Hypothalamus (tissue), 51 donors: ENCODE data around the gene PLXNA2.
A peak's percentile ranks its signal among the peaks of the same experiment; 100 is the strongest.

Experiments
- DNase-seq, 51 donors: peaks; one replicate each; lab custom pipeline; 2025; lab: John Stamatoyannopoulos, UW

PLXNA2 gene

GRCh38 chr1:208057056-208057455, 187.1 kb downstream of the PLXNA2 start:
- no peak for DNase-seq

- DNase-seq: no peak
These were observed 188.6 kb downstream of the PLXNA2 start for GRCh38 chr1:208055535-208055934.

GRCh38 chr1:208054911-208055379, 189.2 kb downstream of the PLXNA2 start:
- no peak for DNase-seq

GRCh38 chr1:208054485-208054884, 189.7 kb downstream of the PLXNA2 start:
- no peak for DNase-seq

- no peak for DNase-seq
These were observed 190.5 kb downstream of the PLXNA2 start for GRCh38 chr1:208053661-208054060.

GRCh38 chr1:208052926-208053407, 191.2 kb downstream of the PLXNA2 start:
- no peak for DNase-seq

GRCh38 chr1:208052135-208052534, 192.0 kb downstream of the PLXNA2 start:
- DNase-seq: no peak

- DNase-seq: no peak
These were observed 192.5 kb downstream of the PLXNA2 start for GRCh38 chr1:208051651-208052050.

- peak in 2 of 51 donors; percentile 5 to 8 for DNase-seq
These were observed 195.3 kb downstream of the PLXNA2 start for GRCh38 chr1:208048904-208049303.

- DNase-seq: peak in 1 of 51 donors; percentile 13
These were observed 196.2 kb downstream of the PLXNA2 start for GRCh38 chr1:208047975-208048374.

GRCh38 chr1:208047476-208047934, 196.7 kb downstream of the PLXNA2 start:
- peak in 23 of 51 donors; percentile 13 to 52 (median 31) for DNase-seq

- no peak for DNase-seq
These were observed 198.5 kb downstream of the PLXNA2 start for GRCh38 chr1:208045463-208046260.

GRCh38 chr1:208044589-208045462, 199.4 kb downstream of the PLXNA2 start:
- peak in 1 of 51 donors; percentile 12 for DNase-seq

GRCh38 chr1:208043691-208044181, 200.4 kb downstream of the PLXNA2 start:
- peak in 2 of 51 donors; percentile 18 to 39 for DNase-seq

- no peak for DNase-seq
These were observed 201.3 kb downstream of the PLXNA2 start for GRCh38 chr1:208042868-208043267.

GRCh38 chr1:208042041-208042615, 202.1 kb downstream of the PLXNA2 start:
- DNase-seq: no peak

GRCh38 chr1:208041505-208041904, 202.7 kb downstream of the PLXNA2 start:
- DNase-seq: no peak

GRCh38 chr1:208040821-208041297, 203.3 kb downstream of the PLXNA2 start:
- no peak for DNase-seq

- no peak for DNase-seq
These were observed 204.4 kb downstream of the PLXNA2 start for GRCh38 chr1:208039536-208040332.

GRCh38 chr1:208038303-208038702, 205.9 kb downstream of the PLXNA2 start:
- no peak for DNase-seq
